ENCODE data around the gene RBM8A. TPM values are rescaled to one million over a fixed set of nuclear protein-coding genes. Genes with fewer than 3 reads are reported as not detected.

Gene RBM8A
- total RNA-seq, 1 donor, result 54.3 TPM

GRCh38 chr1:145959333-145959732 lies 32.0 kb upstream of the RBM8A start:
- Histone ChIP-seq H3K4me3 (ENCODE audit: insufficient read depth, low read length) (no peak overlapping the region), H2AFZ (ENCODE audit: low read length) (no peak overlapping the region), H3K36me3 (ENCODE audit: insufficient read depth, low read length) (no peaks in the 10 kb centered on the region), H3K27ac (ENCODE audit: low read depth, low read length) (no peak overlapping the region), H3K9me3 (ENCODE audit: low read depth, low read length) (no peaks in the 10 kb centered on the region), H3K4me1 (ENCODE audit: insufficient read depth, low read length) (peaks cover 68% of the 10 kb centered on the region), H3K79me2 (ENCODE audit: insufficient read depth, low read length) (peaks cover 38% of the 10 kb centered on the region), H4K20me1 (ENCODE audit: insufficient read depth, low read length) (peaks cover 6% of the 10 kb centered on the region), H3K4me2 (ENCODE audit: insufficient read depth, low read length) (no peak overlapping the region), H3K27me3 (ENCODE audit: insufficient read depth, low read length) (no peaks in the 10 kb centered on the region)
- no peak for DNase-seq (ENCODE audit: insufficient read length, low spot score, missing footprints)
- no peak for TF ChIP-seq CTCF (IDR thresholded peaks at IDR 0.05; ENCODE audit: extremely low read depth, low read depth, low read length)

GRCh38 chr1:145958734-145959133 lies 31.4 kb upstream of the RBM8A start:
- no peaks in the 10 kb centered on the region for H3K36me3 ChIP-seq (ENCODE audit: insufficient read depth, low read length)
- H3K4me1 ChIP-seq (ENCODE audit: insufficient read depth, low read length), result peaks cover 62% of the 10 kb centered on the region
- H2AFZ ChIP-seq (ENCODE audit: low read length), result no peak overlapping the region
- no peaks in the 10 kb centered on the region for H3K9me3 ChIP-seq (ENCODE audit: low read depth, low read length)
- peaks cover 6% of the 10 kb centered on the region for H4K20me1 ChIP-seq (ENCODE audit: insufficient read depth, low read length)
- H3K27ac ChIP-seq (ENCODE audit: low read depth, low read length), result no peak overlapping the region
- H3K27me3 ChIP-seq (ENCODE audit: insufficient read depth, low read length), result no peaks in the 10 kb centered on the region
- no peak overlapping the region for H3K4me3 ChIP-seq (ENCODE audit: insufficient read depth, low read length)
- H3K79me2 ChIP-seq (ENCODE audit: insufficient read depth, low read length), result peaks cover 44% of the 10 kb centered on the region
- no peak for TF ChIP-seq CTCF (IDR thresholded peaks at IDR 0.05; ENCODE audit: extremely low read depth, low read depth, low read length)
- H3K4me2 ChIP-seq (ENCODE audit: insufficient read depth, low read length), result no peak overlapping the region
- DNase-seq (ENCODE audit: insufficient read length, low spot score, missing footprints), result no peak

- TF ChIP-seq CTCF (IDR thresholded peaks at IDR 0.05; ENCODE audit: extremely low read depth, low read depth, low read length), result no peak
- H3K79me2 ChIP-seq (ENCODE audit: insufficient read depth, low read length), result peaks cover 54% of the 10 kb centered on the region
- H4K20me1 ChIP-seq (ENCODE audit: insufficient read depth, low read length), result peaks cover 6% of the 10 kb centered on the region
- peak within 1 kb of the TSS; percentile 90 for H3K4me2 ChIP-seq (ENCODE audit: insufficient read depth, low read length)
- peaks cover 51% of the 10 kb centered on the region for H3K4me1 ChIP-seq (ENCODE audit: insufficient read depth, low read length)
- H3K9me3 ChIP-seq (ENCODE audit: low read depth, low read length), result no peaks in the 10 kb centered on the region
- no peaks in the 10 kb centered on the region for H3K36me3 ChIP-seq (ENCODE audit: insufficient read depth, low read length)
- peak within 1 kb of the TSS; percentile 83 for H2AFZ ChIP-seq (ENCODE audit: low read length)
- peak within 1 kb of the TSS; percentile 80 for H3K4me3 ChIP-seq (ENCODE audit: insufficient read depth, low read length)
- H3K27ac ChIP-seq (ENCODE audit: low read depth, low read length), result peak within 1 kb of the TSS; percentile 88
- peak; percentile 98 for DNase-seq (ENCODE audit: insufficient read length, low spot score, missing footprints)
- no peaks in the 10 kb centered on the region for H3K27me3 ChIP-seq (ENCODE audit: insufficient read depth, low read length)
Observed at GRCh38 chr1:145957443-145958319, 30.4 kb upstream of the RBM8A start, which contains the start of gene LIX1L. LIX1L (minus strand) TSS chr1:145958017; CDS start chr1:145957927, 90 bp downstream.

GRCh38 chr1:145956781-145957442 lies 29.6 kb upstream of the RBM8A start:
- H3K27me3 ChIP-seq (ENCODE audit: insufficient read depth, low read length), result no peaks in the 10 kb centered on the region
- TF ChIP-seq CTCF (IDR thresholded peaks at IDR 0.05; ENCODE audit: extremely low read depth, low read depth, low read length), result no peak
- peaks cover 6% of the 10 kb centered on the region for H4K20me1 ChIP-seq (ENCODE audit: insufficient read depth, low read length)
- no peak for DNase-seq (ENCODE audit: insufficient read length, low spot score, missing footprints)
- H3K27ac ChIP-seq (ENCODE audit: low read depth, low read length), result peak overlapping the region; percentile 88
- H2AFZ ChIP-seq (ENCODE audit: low read length), result peak overlapping the region; percentile 21
- H3K79me2 ChIP-seq (ENCODE audit: insufficient read depth, low read length), result peaks cover 58% of the 10 kb centered on the region
- H3K9me3 ChIP-seq (ENCODE audit: low read depth, low read length), result no peaks in the 10 kb centered on the region
- peak overlapping the region; percentile 80 for H3K4me3 ChIP-seq (ENCODE audit: insufficient read depth, low read length)
- H3K4me2 ChIP-seq (ENCODE audit: insufficient read depth, low read length), result peak overlapping the region; percentile 90
- H3K4me1 ChIP-seq (ENCODE audit: insufficient read depth, low read length), result peaks cover 46% of the 10 kb centered on the region
- no peaks in the 10 kb centered on the region for H3K36me3 ChIP-seq (ENCODE audit: insufficient read depth, low read length)

Data from osteoblast (primary cell).